Loucy (cell line): ENCODE data around the gene MIEF1.

Experiments used
- H2AFZ ChIP-seq: fragments of 200-600 bp; sonication (generic); 2 replicates; pipeline ENCODE4 v1.6.0; 2016; ENCODE audit warnings: antibody characterized with exemption, mild to moderate bottlenecking, low read length, moderate library complexity
- H3F3A ChIP-seq: fragments of 200-600 bp; 2 replicates; pipeline ENCODE4 v1.6.0; 2016; ENCODE audit warnings: antibody characterized with exemption, low read depth, mild to moderate bottlenecking
- H3K27me3 ChIP-seq: fragments of 200-600 bp; sonication (generic); 2 replicates; pipeline ENCODE4 v1.6.1; 2014; ENCODE audit warnings: low read length, mild to moderate bottlenecking; ENCODE audit not compliant: insufficient read depth, poor library complexity, severe bottlenecking
- H3K36me3 ChIP-seq: fragments of 200-600 bp; sonication (generic); 2 replicates; pipeline ENCODE4 v1.6.1; 2016; ENCODE audit warnings: low read length; ENCODE audit not compliant: insufficient read depth
- H3K4me1 ChIP-seq: fragments of 200-600 bp; sonication (generic); 2 replicates; pipeline ENCODE4 v1.5.1; 2014; ENCODE audit warnings: low read length, mild to moderate bottlenecking; ENCODE audit not compliant: insufficient read depth, poor library complexity, severe bottlenecking
- H3K4me2 ChIP-seq: fragments of 200-600 bp; sonication (generic); 2 replicates; pipeline ENCODE4 v1.6.0; 2014; ENCODE audit warnings: antibody characterized with exemption, low read length, low read depth, mild to moderate bottlenecking; ENCODE audit not compliant: poor library complexity, severe bottlenecking
- H3K4me3 ChIP-seq: fragments of 200-600 bp; sonication (generic); 2 replicates; pipeline ENCODE4 v1.5.1; 2014; ENCODE audit warnings: low read length, mild to moderate bottlenecking, mixed read lengths; ENCODE audit not compliant: poor library complexity, severe bottlenecking
- H3K79me2 ChIP-seq: fragments of 200-600 bp; sonication (generic); 2 replicates; pipeline ENCODE4 v1.6.1; 2014; ENCODE audit warnings: low read length; ENCODE audit not compliant: insufficient read depth
- H3K9ac ChIP-seq: fragments of 200-600 bp; sonication (generic); 2 replicates; pipeline ENCODE4 v1.6.0; 2014; ENCODE audit warnings: mild to moderate bottlenecking, low read depth, low read length, moderate library complexity; ENCODE audit not compliant: poor library complexity, severe bottlenecking
- H3K9me2 ChIP-seq: fragments of 200-600 bp; sonication (generic); replicated peaks from 2 replicates; pipeline ENCODE4 v1.6.1; 2016; ENCODE audit warnings: low read depth, low read length, mixed read lengths
- H3K9me3 ChIP-seq: fragments of 200-600 bp; sonication (generic); 2 replicates; pipeline ENCODE4 v1.6.1; 2014; ENCODE audit warnings: mild to moderate bottlenecking, antibody characterized with exemption, low read length, low read depth; ENCODE audit not compliant: insufficient read depth
- H4K20me1 ChIP-seq: fragments of 200-600 bp; sonication (generic); 2 replicates; pipeline ENCODE4 v1.6.0; 2014; ENCODE audit warnings: antibody characterized with exemption, low read length, mild to moderate bottlenecking; ENCODE audit not compliant: insufficient read depth, poor library complexity, severe bottlenecking
- CTCF ChIP-seq: fragments of 200-600 bp; sonication (generic); conservative IDR thresholded peaks from 2 replicates; pipeline ENCODE4 v1.5.1; 2014; ENCODE audit warnings: mild to moderate bottlenecking, antibody characterized with exemption, low read length
- EZH2phosphoT487 ChIP-seq: fragments of 200-600 bp; IDR thresholded peaks from 2 replicates; pipeline ENCODE4 v1.6.1; 2018; ENCODE audit warnings: antibody characterized with exemption, mild to moderate bottlenecking, moderate library complexity, borderline replicate concordance

The MIEF1 gene

GRCh38 chr22:39508393-39508792 is 6.3 kb downstream of the MIEF1 start:
- Histone ChIP-seq H3K79me2 (peaks cover 78% of the 10 kb centered on the region), H3K4me3 (no peak overlapping the region), H3K4me2 (peak overlapping the region; percentile 35), H2AFZ (no peak overlapping the region), H3K9me2 (no peaks in the 10 kb centered on the region), H4K20me1 (peaks cover 20% of the 10 kb centered on the region), H3K9me3 (no peaks in the 10 kb centered on the region), H3K9ac (peak overlapping the region; percentile 28), H3K4me1 (peaks cover 24% of the 10 kb centered on the region), H3K36me3 (peaks cover 75% of the 10 kb centered on the region; the same call in 1 of the 2 replicates), H3K27me3 (no peaks in the 10 kb centered on the region), H3F3A (no peaks in the 10 kb centered on the region)
- TF ChIP-seq CTCF (no peak), EZH2phosphoT487 (no peak)

GRCh38 chr22:39510529-39511149 is 8.5 kb downstream of the MIEF1 start:
- H3K9me2 ChIP-seq: no peaks in the 10 kb centered on the region
- no peak overlapping the region for H3K9ac ChIP-seq
- H3K36me3 ChIP-seq: peaks cover 86% of the 10 kb centered on the region; the same call in 1 of the 2 replicates
- H2AFZ ChIP-seq: no peak overlapping the region
- no peak overlapping the region for H3K4me3 ChIP-seq
- H3K4me2 ChIP-seq: no peak overlapping the region
- H3F3A ChIP-seq: no peaks in the 10 kb centered on the region
- H4K20me1 ChIP-seq: peaks cover 18% of the 10 kb centered on the region
- peaks cover 10% of the 10 kb centered on the region for H3K4me1 ChIP-seq
- TF ChIP-seq EZH2phosphoT487 (no peak), CTCF (no peak)
- H3K79me2 ChIP-seq: peaks cover 66% of the 10 kb centered on the region
- H3K27me3 ChIP-seq: no peaks in the 10 kb centered on the region
- H3K9me3 ChIP-seq: no peaks in the 10 kb centered on the region

GRCh38 chr22:39511226-39511625 is 9.1 kb downstream of the MIEF1 start:
- Histone ChIP-seq H3K9me2 (no peaks in the 10 kb centered on the region), H3K4me3 (no peak overlapping the region), H3K9me3 (no peaks in the 10 kb centered on the region), H3K27me3 (no peaks in the 10 kb centered on the region), H3F3A (no peaks in the 10 kb centered on the region), H3K9ac (no peak overlapping the region), H3K4me2 (no peak overlapping the region), H2AFZ (no peak overlapping the region), H4K20me1 (peaks cover 18% of the 10 kb centered on the region), H3K36me3 (peaks cover 86% of the 10 kb centered on the region; the same call in 1 of the 2 replicates), H3K79me2 (peaks cover 60% of the 10 kb centered on the region), H3K4me1 (peaks cover 7% of the 10 kb centered on the region)
- TF ChIP-seq CTCF (no peak), EZH2phosphoT487 (no peak)
